Keratinocyte (primary cell): Measurements from ENCODE around the gene KRTAP1-5.

Experiments used
- EZH2 ChIP-seq: IDR thresholded peaks from one replicate; pipeline ENCODE4 v1.6.1; 2012; ENCODE audit warnings: inconsistent platforms, mild to moderate bottlenecking, low read length, moderate library complexity
- TF ChIP-seq, protein P1 (sequence below), 3 experiments: IDR thresholded peaks in 1 of 3; conservative IDR thresholded peaks in 1 of 3; optimal IDR thresholded peaks in 1 of 3; 2 replicates in 2 of 3; 3 replicates in 1 of 3; pipeline versions ENCODE3 to v1.5.1; 2011; ENCODE audit warnings: low read length in 3 of 3, mild to moderate bottlenecking in 3 of 3, moderate library complexity in 2 of 3, control low read depth in 1 of 3, inconsistent platforms in 1 of 3; ENCODE audit not compliant: insufficient read depth in 2 of 3; ENCODE audit errors: extremely low read depth in 1 of 3

DNA sequence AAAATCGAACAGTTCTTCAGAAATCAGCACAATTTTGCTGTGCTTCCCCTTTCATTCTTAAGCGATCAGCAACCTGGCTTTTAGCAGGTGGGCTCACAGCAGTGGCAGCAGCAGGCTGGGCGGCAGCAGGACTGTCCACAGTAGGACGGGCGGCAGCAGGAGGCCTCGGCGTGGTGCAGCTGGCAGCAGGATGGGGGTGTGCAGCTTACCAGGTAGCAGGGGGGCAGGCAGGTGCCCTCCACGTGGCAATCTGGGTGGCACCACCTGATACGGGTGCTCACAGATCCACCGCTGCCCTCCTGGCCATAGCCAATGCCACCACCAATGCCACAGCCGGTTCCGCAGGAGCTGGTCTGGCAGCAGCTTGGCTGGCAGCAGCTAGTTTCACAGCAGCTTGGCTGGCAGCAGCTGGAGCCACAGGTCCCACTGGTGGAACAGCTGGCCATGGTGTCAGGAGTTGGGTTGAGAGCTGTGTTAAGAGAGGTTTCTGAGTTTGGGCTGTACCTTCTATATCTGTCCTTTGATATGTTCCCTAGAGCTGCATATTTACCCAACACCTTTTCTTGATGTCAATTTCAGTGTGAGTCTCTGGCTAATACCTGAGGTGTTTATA lies 2.7 kb upstream of the KRTAP1-5 start, which contains the start of gene KRTAP1-4:
- TF ChIP-seq, protein P1, sequence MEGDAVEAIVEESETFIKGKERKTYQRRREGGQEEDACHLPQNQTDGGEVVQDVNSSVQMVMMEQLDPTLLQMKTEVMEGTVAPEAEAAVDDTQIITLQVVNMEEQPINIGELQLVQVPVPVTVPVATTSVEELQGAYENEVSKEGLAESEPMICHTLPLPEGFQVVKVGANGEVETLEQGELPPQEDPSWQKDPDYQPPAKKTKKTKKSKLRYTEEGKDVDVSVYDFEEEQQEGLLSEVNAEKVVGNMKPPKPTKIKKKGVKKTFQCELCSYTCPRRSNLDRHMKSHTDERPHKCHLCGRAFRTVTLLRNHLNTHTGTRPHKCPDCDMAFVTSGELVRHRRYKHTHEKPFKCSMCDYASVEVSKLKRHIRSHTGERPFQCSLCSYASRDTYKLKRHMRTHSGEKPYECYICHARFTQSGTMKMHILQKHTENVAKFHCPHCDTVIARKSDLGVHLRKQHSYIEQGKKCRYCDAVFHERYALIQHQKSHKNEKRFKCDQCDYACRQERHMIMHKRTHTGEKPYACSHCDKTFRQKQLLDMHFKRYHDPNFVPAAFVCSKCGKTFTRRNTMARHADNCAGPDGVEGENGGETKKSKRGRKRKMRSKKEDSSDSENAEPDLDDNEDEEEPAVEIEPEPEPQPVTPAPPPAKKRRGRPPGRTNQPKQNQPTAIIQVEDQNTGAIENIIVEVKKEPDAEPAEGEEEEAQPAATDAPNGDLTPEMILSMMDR (optimal IDR thresholded peaks at IDR 0.05 in 1 of 3, IDR thresholded peaks at IDR 0.05 in 1 of 3, conservative IDR thresholded peaks at IDR 0.05 in 1 of 3; ENCODE audit: extremely low read depth in 1 of 3, insufficient read depth in 2 of 3, low read length in 3 of 3), result no peak
- TF ChIP-seq EZH2, result no peak
